AG09319 (cell line): Measurements from ENCODE around the gene GOSR1.
"Not testable (repeated sequence)": the region's sequence is repeated elsewhere in the genome, so short reads cannot be mapped to it uniquely, and the experiment has no call there.

Experiments used
- DNase-seq: peaks from one replicate; pipeline ENCODE4 v3.0.0-alpha.2; 2010; ENCODE audit warnings: low read depth; ENCODE audit errors: extremely low read depth
- TF ChIP-seq, protein P1 (sequence below): IDR thresholded peaks from 2 replicates; pipeline ENCODE4 v1.5.1; 2011; ENCODE audit warnings: low read depth, mild to moderate bottlenecking, inconsistent platforms, low read length, moderate library complexity

GOSR1 gene

GRCh38 chr17:30450125-30451027 is 26.8 kb upstream of the GOSR1 start:
- TF ChIP-seq, protein P1, sequence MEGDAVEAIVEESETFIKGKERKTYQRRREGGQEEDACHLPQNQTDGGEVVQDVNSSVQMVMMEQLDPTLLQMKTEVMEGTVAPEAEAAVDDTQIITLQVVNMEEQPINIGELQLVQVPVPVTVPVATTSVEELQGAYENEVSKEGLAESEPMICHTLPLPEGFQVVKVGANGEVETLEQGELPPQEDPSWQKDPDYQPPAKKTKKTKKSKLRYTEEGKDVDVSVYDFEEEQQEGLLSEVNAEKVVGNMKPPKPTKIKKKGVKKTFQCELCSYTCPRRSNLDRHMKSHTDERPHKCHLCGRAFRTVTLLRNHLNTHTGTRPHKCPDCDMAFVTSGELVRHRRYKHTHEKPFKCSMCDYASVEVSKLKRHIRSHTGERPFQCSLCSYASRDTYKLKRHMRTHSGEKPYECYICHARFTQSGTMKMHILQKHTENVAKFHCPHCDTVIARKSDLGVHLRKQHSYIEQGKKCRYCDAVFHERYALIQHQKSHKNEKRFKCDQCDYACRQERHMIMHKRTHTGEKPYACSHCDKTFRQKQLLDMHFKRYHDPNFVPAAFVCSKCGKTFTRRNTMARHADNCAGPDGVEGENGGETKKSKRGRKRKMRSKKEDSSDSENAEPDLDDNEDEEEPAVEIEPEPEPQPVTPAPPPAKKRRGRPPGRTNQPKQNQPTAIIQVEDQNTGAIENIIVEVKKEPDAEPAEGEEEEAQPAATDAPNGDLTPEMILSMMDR: no peak
- no peak for DNase-seq

DNA sequence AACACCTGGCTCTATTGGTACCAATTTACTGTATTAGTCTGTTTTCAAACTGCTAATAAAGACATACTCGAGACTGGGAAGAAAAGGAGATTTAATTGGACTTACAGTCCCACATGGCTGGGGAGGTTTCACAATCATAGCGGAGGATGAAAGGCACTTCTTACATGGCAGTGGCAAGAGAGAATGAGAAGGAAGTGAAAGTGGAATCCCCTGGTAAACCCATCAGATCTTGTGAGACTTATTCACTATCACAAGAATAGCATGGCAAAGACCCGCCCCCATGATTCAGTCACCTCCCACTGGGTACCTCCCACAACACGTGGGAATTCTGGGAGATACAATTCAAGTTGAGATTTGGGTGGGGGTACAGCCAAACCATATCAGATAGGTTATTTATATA is 22.6 kb upstream of the GOSR1 start:
- no peak for DNase-seq
- TF ChIP-seq, protein P1: no peak

DNA sequence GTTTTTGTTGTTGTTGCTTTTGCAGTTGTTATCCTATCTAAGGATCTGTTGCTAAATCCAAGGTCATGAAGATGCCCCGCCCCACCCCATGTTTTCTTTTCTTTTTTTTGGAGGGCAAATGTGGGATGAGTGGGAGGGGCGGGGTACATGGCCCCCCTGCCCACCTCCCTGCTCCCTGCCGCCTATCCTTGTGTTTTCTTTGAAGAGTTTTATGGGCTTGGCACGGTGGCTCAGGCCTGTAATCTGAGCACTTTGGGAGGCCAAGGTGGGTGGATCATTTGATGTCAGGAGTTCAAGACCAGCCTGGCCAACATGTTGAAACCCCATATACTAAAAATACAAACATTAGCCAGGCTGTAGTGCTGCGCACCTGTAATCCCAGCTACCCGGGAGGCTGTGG is 18.8 kb upstream of the GOSR1 start:
- TF ChIP-seq, protein P1: no peak
- no peak for DNase-seq

- DNase-seq: not testable (repeated sequence)
Observed at GRCh38 chr17:30458797-30459413, 18.3 kb upstream of the GOSR1 start.

DNA sequence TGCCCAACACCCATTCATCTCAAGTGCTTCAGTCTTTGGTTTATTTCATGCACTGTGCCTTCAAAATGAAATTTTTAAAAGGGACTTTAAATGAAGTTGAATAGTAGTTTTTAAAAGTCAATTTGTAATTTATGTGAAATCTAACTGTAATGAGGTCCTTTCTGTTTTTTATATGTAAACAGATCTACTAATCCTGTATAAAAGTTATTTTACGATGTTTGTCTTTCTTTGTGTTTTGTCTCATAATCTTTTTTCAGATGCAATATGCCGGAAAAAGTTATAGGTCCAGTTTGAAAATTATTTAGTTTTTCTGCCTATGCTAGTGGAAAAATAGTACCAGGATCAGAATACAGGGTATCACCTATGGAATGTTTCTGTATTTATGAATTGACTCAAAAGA is 8.7 kb upstream of the GOSR1 start:
- TF ChIP-seq, protein P1: no peak
- DNase-seq: no peak

- DNase-seq: no peak
Observed at GRCh38 chr17:30472238-30472890, 4.8 kb upstream of the GOSR1 start.

DNA sequence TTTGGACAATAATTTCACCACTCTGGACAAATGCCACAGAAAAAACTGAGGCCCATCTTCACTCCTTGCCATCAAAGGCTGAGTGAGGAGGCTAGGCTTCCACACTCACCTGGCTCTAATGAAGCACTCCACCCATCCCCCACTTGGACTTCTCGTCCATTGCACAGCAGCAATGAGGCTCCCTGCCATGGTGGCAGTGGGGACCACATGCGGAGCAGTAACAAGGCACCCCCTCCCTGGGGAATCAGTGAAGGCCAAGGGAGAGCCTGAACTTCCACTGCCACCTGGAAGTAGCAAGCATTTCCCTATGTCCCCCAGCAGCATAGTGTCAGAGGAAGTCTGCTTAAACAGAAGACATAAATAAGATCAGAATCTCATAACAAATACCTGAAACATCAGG is 2.0 kb upstream of the GOSR1 start:
- TF ChIP-seq, protein P1: no peak
- no peak for DNase-seq

More at GRCh38 chr17:30472238-30472890, 4.8 kb upstream of the GOSR1 start:
- TF ChIP-seq, protein P1: no peak
